Measurements from ENCODE around the gene PRPF6.

PRPF6 gene

DNA sequence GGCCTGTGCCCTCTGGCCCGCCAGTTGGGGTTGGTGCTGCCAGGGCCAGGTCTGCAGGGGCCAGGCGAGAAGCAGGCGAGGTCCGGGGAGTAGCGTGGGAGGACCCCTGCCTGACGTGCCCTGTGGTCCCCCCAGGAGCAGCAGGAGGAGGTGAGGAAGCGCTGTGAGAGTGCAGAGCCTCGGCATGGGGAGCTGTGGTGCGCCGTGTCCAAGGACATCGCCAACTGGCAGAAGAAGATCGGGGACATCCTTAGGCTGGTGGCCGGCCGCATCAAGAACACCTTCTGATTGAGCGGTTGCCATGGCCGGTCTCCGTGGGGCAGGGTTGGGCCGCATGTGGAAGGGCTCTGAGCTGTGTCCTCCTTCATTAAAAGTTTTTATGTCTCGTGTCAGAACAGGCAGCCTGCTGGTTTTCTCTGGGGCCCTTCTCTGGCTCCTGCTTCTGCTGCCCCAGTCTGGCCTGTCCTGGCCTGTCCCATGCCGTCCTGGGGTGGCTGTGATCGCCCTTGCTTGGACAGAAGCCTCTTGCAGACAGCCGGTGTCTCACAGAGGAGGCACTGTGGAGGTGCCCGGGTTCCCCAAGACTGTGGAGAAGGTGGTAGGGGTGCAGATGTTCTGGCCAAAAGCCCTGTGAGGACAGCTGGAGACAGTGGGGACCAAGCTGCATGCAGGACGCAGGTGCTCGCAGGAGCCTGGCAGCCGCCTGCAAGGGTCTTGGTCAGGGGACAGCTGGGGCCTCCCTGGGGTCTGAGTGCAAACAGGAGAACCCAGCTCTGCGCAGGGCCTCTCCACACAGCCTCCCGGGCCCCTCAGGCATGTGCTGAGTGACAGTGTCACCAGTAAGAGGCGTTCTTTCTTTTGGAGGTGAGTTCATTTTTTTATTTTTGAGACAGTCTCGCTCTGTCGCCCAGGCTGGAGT lies 52.0 kb downstream of the PRPF6 start:
- no peak for DNase-seq (ENCODE audit: low read depth in 2 of 3, low spot score in 1 of 3)

DNA sequence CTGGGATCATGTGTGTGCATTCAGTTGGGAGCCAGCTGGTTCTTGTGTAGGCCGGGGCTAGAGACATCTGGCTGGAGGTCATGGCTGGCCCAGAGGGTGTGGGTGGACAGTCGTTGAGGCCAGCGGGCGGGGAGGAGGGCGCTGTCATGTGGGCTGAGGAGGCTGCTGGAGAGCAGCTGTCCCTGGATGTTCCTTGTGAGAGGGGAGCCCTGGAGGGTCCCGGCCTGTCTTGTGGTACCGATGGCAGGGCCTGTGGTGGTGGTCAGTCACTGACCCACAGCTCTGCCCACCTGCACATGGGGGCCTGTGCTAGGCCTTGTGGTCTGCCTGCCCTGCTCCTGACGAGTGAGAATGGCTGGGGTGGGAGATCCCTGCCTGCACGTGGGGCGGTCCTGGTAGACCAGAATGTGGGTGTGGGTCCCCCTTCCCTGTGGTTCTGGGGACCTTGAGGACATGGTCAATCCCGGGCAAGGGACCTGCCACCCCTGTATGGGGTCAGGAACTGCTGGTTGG lies 53.1 kb downstream of the PRPF6 start:
- no peak for DNase-seq (ENCODE audit: low read depth in 2 of 3, low spot score in 1 of 3)

GRCh38 chr20:64035066-64035932 lies 54.4 kb downstream of the PRPF6 start:
- no peak for DNase-seq (ENCODE audit: low read depth in 2 of 3, low spot score in 1 of 3)

- DNase-seq (ENCODE audit: low read depth in 2 of 3, low spot score in 1 of 3), result no peak
Measured at GRCh38 chr20:64035933-64036345, 55.0 kb downstream of the PRPF6 start, which contains the start of gene C20orf204. TSS of gene C20orf204 (plus strand) at chr20:64036182. CDS start at chr20:64036324, 142 bp downstream.

DNA sequence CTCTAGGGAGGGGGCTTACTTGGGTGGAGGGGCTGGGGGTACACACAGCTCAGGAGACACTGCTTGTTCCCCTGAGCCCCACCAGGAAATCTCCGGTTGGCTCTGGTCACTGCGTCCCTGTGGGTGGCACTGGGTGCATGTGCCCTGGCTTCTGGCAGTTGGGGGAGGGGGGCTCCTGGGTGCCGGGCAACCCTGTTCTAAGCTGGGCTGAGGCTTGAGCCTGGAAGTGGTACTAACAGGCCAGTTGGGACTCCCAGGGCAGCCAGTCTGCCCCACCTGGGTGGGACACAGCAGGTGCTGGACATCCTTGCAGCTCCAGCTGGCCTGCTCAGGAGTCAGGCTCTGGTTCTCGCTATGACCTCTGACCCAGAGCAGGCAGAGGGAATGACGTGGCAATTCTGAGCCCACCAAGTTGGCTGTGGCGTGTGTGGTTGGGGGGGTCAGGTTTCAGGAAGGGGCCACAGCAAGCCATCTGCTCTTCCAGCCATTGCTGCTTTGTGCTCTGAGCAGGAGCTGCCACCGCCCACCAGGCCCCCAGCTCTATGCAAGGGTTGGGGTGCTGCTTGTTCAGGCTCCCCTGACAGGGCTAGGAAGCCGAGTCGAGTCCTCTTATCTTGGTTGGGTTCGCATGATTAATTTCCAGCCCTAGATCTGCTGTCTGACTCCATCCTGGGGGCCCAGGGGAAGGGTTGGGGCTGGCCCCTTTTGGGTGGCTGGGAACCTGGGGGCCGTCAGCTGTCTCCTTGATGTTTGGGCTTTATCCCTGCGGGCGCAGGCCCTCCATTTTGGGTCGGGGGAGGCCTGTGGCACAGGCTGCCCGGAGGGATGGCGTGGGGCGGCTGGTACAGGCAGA lies 55.6 kb downstream of the PRPF6 start:
- DNase-seq (ENCODE audit: low read depth in 2 of 3, low spot score in 1 of 3), result no peak

- no peak for DNase-seq (ENCODE audit: low read depth in 2 of 3, low spot score in 1 of 3)
Measured at GRCh38 chr20:64037199-64037497, 56.2 kb downstream of the PRPF6 start.

DNA sequence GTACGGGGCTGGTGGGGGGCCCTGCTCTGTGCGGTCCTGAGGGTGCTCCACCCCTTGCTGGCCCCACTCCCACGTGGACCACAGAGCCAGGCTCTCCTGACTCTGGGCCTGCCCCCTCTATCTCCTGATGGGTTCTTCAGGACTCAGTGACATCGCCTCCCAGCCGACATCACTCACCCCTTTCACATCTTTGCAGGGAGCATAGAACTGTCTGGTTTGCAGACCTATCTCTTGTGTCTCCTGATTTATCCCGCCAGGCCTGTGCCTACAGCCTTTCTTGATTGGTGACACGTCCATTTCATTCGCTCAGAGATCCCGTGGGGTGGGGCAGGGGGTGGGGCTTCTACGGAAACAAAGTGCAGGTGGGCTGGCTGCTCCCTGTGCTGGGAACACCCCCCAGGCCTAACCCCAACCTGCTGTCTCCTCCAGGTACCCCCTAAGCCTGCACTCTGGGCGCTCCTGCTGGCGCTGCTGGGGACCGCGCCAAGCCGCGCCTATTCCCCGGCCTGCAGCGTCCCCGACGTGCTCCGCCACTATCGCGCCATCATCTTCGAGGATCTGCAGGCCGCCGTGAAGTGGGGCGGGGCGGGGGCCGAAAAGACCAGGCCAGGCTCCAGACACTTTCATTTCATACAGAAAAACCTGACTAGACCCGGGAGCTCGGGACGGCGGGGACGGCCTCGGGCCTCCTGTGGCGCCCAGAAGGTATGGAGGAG lies 56.7 kb downstream of the PRPF6 start:
- no peak for DNase-seq (ENCODE audit: low read depth in 2 of 3, low spot score in 1 of 3)

DNA sequence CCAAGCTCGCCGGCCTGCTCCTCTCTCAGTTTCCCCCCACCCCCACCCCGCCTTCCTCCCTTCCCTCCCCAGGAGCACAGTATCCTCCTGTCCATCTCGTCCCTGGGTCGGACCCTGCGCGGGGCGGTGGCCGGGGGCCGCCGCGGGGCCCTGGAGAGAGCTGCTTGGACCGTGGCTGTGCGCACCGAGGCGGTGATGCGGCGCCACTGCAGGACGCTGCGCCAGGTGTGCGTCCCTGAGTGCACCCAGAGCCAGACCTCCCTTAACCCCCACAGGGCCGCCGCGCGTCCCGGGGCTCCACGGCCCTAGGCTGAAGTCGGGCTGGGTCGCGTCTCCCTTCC lies 57.3 kb downstream of the PRPF6 start:
- DNase-seq (ENCODE audit: low read depth in 2 of 3, low spot score in 1 of 3), result no peak

DNA sequence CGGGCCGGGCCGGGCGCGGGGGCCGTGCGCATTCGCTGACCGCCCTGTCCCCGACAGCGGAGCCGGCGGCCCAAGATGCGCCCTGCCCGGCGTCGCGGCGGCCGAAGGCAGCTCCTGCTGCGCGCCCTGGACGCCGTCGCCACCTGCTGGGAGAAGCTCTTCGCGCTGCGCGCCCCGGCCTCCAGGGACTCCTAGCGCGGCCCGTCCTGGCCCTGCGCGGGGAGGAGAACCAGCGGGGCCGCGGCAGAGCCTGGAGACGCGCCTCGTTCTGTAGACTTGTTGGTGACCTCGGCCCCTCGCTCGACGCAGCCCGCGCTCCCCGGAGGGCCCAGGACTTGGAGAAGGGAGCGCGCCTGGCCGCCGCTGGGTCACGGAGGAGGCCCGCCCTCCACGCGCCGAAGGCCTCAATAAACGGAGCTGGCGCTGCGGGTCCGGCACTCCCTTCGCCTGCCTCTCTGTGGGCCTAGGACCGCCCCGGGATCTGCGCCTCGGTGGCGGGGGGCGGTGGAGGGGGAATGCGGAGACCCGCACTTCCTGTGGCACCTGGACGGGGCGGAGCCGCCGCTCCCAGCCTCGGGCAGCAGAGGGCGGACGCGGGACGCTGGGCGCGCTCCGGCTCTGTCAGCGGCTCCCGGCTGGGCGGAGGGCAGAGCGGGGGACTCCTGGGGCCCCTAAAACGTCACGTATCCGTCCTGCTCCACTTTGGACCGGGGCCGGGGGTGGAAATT lies 57.8 kb downstream of the PRPF6 start:
- peak; percentile 49 to 74 (median 71) for DNase-seq (ENCODE audit: low read depth in 2 of 3, low spot score in 1 of 3)

DNA sequence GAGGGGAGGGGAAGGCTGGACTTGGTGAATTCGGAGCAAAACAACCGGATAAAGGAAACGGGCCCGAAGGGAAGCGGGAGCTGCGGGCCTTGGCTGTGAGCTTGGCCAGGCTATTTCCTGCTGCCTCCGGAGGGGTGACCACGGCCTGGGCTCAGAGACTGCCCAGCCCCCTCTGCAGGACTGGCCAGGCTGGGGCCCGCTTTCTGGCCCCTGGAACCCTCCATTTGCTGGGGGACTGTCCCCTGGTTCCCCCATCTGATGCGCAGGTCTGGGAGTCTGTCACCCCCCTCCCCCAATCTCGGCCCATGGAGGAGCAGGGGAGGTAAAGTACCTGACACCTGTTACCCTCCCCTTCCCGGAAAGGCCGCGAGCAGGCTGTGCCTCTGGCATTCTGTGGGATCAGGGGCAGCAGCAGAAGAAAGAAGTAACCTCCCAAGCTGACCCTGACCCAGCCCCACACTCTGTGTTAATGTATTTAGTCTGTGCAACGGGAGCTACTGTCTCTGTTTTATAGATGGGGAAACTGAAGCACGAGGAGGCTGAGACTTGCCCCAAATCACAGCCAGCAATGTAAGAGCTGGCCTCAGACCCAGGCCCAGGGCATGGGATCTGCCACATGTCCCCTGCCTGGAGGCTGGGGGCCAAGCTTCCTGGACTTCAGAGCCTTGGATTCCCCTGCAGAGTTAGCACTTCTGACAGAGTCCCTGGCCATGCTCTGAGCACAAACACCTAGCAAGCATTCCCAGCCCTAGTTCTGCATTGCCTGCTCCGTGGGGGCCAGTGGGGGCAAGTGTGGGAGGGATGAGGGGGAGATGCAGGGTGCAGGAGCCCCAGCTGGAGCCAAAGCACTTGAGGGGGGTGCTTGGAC lies 58.6 kb downstream of the PRPF6 start:
- DNase-seq (ENCODE audit: low read depth in 2 of 3, low spot score in 1 of 3), result no peak

GRCh38 chr20:64040231-64041039 lies 59.5 kb downstream of the PRPF6 start:
- DNase-seq (ENCODE audit: low read depth in 2 of 3, low spot score in 1 of 3), result no peak

- DNase-seq (ENCODE audit: low read depth in 2 of 3, low spot score in 1 of 3), result no peak
Measured at GRCh38 chr20:64041040-64041780, 60.3 kb downstream of the PRPF6 start.

DNA sequence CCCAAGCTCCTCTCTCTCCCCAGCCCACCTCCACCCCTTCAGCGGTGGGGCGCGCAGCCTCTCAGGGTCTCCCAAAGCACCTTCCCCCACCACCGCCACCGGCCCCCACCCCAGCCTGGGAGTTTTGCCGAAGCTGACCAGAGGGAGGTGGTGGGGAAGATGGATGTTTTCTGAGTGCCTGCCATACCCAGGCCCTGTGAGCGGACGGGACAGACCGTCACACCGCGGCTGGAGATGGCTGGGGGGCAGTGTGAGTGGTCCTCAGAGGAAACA lies 60.8 kb downstream of the PRPF6 start:
- DNase-seq (ENCODE audit: low read depth in 2 of 3, low spot score in 1 of 3), result no peak

- no peak for DNase-seq (ENCODE audit: low read depth in 2 of 3, low spot score in 1 of 3)
Measured at GRCh38 chr20:64042054-64042781, 61.3 kb downstream of the PRPF6 start.

- no peak for DNase-seq (ENCODE audit: low read depth in 2 of 3, low spot score in 1 of 3)
Measured at GRCh38 chr20:64043768-64044167, 62.8 kb downstream of the PRPF6 start.

- no peak for DNase-seq (ENCODE audit: low read depth in 2 of 3, low spot score in 1 of 3)
Measured at GRCh38 chr20:64044484-64045247, 63.7 kb downstream of the PRPF6 start.
